Measurements from ENCODE around the gene SIM2. TPM values are rescaled to one million over a fixed set of nuclear protein-coding genes. Genes with fewer than 3 reads are reported as not detected.

Gene SIM2, protein sequence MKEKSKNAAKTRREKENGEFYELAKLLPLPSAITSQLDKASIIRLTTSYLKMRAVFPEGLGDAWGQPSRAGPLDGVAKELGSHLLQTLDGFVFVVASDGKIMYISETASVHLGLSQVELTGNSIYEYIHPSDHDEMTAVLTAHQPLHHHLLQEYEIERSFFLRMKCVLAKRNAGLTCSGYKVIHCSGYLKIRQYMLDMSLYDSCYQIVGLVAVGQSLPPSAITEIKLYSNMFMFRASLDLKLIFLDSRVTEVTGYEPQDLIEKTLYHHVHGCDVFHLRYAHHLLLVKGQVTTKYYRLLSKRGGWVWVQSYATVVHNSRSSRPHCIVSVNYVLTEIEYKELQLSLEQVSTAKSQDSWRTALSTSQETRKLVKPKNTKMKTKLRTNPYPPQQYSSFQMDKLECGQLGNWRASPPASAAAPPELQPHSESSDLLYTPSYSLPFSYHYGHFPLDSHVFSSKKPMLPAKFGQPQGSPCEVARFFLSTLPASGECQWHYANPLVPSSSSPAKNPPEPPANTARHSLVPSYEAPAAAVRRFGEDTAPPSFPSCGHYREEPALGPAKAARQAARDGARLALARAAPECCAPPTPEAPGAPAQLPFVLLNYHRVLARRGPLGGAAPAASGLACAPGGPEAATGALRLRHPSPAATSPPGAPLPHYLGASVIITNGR
- total RNA-seq = 2.6 and 9.9 TPM in 2 replicates

DNA sequence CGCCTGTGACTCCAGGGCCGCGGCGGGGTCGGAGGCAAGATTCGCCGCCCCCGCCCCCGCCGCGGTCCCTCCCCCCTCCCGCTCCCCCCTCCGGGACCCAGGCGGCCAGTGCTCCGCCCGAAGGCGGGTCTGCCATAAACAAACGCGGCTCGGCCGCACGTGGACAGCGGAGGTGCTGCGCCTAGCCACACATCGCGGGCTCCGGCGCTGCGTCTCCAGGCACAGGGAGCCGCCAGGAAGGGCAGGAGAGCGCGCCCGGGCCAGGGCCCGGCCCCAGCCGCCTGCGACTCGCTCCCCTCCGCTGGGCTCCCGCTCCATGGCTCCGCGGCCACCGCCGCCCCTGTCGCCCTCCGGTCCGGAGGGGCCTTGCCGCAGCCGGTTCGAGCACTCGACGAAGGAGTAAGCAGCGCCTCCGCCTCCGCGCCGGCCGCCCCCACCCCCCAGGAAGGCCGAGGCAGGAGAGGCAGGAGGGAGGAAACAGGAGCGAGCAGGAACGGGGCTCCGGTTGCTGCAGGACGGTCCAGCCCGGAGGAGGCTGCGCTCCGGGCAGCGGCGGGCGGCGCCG is at the start of gene SIM2:
SIM2 (plus strand) TSS at position 135 of the 565 bp plus-strand sequence. CDS start 632 bp downstream, outside the sequence.

Other genes starting within 250 kb of the SIM2 start
- 0.49 TPM in 1 of 2 replicates, not detected in the other for gene CLDN14, start 219.0 kb upstream of the SIM2 start, total RNA-seq

All from mesangial cell (primary cell).